Measurements from ENCODE around the gene TMPRSS3.
A peak's percentile ranks its signal among the peaks of the same experiment; 100 is the strongest.
"Not testable (repeated sequence)": the region's sequence is repeated elsewhere in the genome, so short reads cannot be mapped to it uniquely, and the experiment has no call there.

TMPRSS3 gene

GRCh38 chr21:42426876-42427480, 31.1 kb upstream of the TMPRSS3 start:
- DNase-seq: no peak

DNA sequence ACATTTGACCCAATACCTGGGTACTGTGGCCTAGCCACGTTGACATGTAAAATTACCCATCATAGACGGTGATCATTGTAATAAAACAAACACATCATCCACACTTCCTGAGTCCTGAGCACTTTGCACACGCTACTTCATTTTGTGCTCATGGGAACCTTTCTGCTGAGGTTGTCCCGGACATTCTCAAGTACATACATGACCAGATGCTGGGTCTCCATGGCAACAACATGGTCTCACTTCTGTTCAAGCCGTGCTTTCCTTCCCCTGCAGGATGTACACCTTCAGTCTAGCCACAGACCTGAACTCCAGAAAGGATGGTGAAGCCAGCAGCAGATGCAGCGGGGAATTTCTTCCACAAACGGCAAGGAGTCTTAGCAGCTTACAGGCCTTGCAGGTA, 30.6 kb upstream of the TMPRSS3 start:
- no peak for DNase-seq

- DNase-seq: no peak
Observed at GRCh38 chr21:42425591-42425990, 29.7 kb upstream of the TMPRSS3 start.

GRCh38 chr21:42424914-42425541, 29.2 kb upstream of the TMPRSS3 start:
- no peak for DNase-seq

DNA sequence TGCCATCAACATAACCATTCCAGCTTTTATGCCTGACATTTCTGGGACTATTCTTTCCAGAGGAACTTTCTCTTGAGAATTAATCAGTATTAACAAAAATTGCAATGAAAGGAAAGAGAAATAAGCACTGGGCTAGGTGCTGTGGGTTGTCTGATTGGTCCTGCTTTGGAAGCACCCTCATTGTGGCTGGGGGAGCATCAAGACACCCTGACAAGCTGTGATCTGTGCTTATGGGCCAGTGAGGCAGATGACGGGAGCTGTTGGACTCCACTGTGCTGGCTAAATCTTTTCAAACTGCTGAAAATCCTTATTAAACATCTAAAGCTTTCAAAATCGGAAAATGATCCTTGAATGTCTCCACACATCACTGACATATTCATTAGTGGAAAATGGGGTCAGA, 27.8 kb upstream of the TMPRSS3 start:
- DNase-seq: no peak

DNA sequence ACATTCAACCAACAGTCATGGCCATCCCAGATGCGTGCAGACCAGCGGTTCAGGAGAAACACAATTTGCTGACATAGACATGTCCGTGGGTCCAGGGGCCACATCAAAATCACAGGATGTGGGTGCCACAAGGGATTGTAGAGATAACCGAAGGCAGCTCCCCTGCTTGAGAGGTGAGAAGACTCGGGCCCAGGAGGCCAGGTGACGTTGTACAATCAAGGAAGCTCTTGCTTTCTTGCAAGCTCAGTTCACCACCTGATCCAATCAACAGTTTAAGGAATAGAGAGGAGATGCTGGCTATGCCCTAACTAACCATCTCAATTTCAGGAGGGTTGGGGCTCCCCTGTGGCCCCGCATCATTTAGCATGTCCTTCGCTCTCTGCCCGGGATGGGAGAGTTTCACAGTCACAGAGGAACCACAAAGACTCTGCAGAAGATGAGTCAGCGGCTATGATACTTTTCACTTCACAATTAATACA, 27.4 kb upstream of the TMPRSS3 start:
- no peak for DNase-seq

GRCh38 chr21:42421018-42421793, 25.4 kb upstream of the TMPRSS3 start:
- DNase-seq: no peak

- DNase-seq: no peak
Observed at GRCh38 chr21:42419845-42420244, 24.0 kb upstream of the TMPRSS3 start.

DNA sequence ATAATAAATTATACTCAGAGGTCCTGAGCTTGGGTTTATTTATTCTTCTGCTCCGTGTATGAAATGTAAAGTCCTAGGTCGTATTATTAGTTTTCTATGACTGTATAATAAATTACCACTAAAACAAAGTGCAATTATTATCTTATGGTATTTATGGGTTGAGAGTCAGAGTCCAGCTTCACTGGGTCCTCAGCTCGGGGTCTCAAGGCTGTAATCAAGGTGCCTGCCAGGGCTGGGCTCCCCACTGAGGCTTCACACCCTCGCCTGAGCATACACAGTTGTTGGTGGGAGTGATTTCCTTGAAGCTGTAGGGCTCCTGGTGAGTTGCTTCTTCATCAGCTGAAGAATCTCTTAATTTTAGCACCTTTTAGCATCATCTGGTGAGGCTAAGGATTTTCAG, 23.0 kb upstream of the TMPRSS3 start:
- no peak for DNase-seq

- DNase-seq: no peak
Observed at GRCh38 chr21:42417533-42417932, 21.7 kb upstream of the TMPRSS3 start.

DNA sequence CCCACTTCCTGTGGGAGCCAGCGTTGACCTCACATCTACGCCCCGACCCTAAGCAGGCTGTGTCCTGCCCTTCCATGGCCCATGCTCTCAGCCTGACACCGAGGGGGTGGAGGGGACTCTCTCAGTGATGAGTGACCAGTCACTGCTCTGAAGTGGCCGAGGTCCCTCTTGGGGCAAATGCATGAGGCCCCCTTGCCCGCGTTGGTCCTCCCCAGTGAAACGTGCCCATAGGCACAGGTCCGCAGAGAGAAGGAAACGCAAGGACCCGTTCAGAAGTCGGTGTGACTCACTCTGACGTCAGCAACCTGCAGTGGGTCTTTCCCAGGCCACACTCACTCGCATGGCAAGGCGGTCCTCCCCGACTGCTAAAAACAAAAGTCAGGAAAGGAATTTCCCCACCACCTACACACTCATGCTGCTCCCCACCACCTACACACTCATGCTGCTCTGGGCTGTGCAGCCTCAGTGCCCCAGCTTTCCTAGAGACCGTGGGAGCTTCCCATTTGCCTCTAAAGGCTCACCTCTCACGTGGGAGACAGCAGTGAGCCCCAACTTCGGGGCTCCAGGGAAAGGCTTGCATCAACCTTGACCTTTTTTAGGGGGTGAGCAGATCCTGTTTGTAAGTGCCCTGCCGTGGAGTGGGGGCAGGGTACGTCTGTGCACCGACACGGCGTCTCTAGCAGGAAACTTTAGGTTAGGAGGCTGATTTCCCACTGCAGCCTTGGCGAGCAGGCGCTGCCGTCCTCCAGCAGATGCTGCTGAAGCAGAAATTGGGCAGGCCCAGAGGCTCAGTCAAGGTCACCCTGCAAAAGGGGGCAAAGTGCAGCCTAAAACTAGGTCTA, 19.3 kb upstream of the TMPRSS3 start:
- DNase-seq: peak; percentile 89

DNA sequence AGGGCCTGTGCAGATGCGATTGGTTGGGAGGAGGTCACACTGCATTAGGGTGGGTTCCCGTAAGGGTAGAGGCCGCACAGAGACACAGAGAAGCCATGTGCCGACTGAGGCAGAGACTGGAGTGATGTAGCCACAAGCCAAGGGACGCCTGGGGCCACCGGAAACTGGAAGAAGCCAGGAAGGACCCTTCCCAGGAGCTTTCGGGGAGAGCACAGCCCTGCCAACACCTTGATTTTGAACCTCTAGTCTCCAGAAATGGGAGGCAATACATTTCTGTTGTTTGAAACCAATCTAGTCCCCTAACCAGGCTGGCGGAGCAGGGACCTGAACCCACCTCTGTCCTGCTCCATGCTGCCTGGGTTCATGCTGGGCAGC, 18.7 kb upstream of the TMPRSS3 start:
- no peak for DNase-seq

DNA sequence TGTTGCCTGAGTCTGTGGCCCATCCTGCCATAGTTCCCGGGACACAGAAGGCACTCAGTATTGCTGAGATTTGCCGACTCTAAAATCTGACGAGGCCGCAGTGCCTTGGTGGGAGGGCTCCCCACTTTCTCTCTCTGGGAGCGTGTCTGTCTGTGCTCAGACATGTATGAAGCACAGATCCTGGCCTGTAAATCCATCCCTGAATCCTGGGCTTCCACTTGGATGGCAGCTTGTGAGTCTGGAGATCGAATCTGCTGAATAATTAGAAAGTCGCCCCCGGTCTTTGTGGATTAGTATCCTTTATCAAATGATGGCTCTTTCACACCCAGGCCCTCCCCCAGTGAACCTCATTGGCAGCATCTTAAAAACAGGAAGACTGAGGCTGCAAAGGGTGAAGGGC, 18.2 kb upstream of the TMPRSS3 start:
- DNase-seq: no peak

GRCh38 chr21:42413500-42413899, 17.6 kb upstream of the TMPRSS3 start:
- peak; percentile 49 for DNase-seq

DNA sequence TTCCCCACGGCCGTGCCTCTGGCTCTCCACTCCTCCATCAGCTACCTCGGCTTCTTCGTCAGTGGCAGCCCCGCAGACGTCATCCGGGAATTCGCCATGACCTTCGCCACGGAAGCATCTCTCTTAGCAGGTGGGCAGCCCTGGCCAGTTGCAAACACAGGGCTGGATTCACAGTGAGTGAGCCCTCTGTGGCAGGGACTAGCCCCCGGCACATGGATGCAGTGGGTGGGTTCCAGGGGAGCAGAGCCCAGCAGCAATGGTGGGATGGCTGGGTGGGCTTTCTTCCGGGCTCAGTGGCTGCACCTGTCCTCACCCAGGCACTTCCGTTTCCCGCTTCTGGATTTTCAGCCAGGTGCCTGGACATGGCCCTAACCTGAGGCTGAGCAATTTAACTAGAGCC, 17.2 kb upstream of the TMPRSS3 start:
- DNase-seq: no peak

DNA sequence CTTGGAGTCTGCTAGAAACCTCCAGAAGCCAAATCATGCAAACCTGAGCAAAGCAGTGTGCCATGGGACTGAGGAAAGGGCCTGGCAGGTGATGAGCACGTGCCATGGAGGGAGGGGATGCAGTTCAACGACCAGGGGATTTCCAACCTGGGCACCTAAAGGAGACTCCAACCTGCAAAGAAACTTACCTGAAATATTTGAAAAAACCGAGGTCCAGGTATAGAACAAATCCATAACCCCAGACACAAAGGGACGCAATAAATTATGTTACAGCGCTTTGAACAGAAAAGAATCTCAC, 16.7 kb upstream of the TMPRSS3 start:
- DNase-seq: no peak

- DNase-seq: no peak
Observed at GRCh38 chr21:42411891-42412635, 16.2 kb upstream of the TMPRSS3 start.

GRCh38 chr21:42411197-42411869, 15.5 kb upstream of the TMPRSS3 start:
- DNase-seq: no peak

DNA sequence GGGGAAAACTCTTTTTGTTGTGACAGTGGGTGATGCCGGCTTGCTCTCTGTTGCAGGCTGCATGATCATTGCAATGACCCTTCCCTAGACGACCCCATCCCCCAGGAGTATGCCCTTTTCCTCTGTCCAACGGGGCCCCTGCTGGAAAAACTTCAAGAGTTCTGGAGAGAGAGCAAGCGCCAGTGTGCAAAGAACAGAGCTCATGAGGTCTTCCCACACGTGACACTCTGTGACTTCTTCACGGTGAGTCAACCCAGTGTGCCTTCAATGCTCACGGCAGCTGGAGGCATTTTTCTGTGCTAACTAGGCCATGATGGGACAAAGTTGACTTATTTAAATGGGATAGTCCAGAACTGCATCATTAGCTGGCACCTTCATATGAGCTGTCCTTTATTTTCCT, 13.5 kb upstream of the TMPRSS3 start:
- DNase-seq: no peak

DNA sequence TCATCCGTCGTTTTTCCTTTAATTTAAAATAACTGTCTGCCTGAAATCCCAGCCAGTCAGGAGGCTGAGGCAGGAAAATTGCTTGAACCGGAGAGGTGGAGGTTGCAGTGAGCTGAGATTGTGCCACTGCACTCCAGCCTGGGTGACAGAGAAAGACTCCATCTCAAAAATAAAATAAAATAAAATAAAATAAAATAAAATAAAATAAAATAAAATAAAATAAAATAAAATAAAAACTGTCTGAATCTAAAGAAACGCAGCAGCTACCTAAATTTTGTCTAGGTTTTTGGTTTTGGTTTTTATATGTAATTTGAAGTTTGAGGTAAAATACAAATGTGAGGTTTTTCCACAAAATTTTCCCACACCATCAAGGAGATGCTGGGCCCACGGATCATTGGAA, 12.9 kb upstream of the TMPRSS3 start:
- DNase-seq: not testable (repeated sequence)

DNA sequence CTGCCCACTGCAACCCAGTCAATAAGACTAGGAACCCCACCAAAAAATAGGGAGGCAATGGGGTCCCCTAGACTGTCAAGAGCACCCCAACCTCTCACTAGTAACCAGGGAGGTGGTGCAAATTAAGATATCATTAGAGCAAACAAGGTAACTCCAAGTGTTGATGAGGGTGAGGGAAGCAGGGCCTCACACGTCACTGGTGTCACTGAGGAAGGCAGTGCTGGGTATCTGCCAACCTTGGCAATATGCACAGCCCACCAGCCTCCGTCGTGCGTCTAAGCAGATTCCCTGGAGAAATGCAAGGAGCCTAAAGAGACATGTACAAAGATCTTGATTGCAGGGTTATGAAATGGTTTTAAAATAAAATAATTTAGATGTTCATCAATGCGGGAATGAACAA, 11.6 kb upstream of the TMPRSS3 start:
- no peak for DNase-seq

GRCh38 chr21:42406866-42407265, 11.0 kb upstream of the TMPRSS3 start:
- DNase-seq: no peak
